HEK293 (cell line): ENCODE results near the gene TENT4A.

Experiments
- CTCF ChIA-PET: fragments of 350-600 bp; formaldehyde crosslinking; extraction: SDS; loops from one replicate; lab custom pipeline; 2021; ENCODE audit warnings: antibody characterized with exemption; lab: Yijun Ruan, JAX
- POLR2A ChIA-PET: fragments of 300-600 bp; formaldehyde crosslinking; extraction: SDS; loops from one replicate; lab custom pipeline; 2020; ENCODE audit warnings: antibody characterized with exemption, inconsistent platforms; lab: Yijun Ruan, JAX
- H3K27ac ChIP-seq: fragments of 200-500 bp; sonication (Bioruptor generic); 2 replicates; pipeline ENCODE4 v1.5.1; 2014; ENCODE audit warnings: low read depth, low read length, control low read depth, inconsistent platforms; ENCODE audit errors: extremely low read depth
- H3K36me3 ChIP-seq, 2 experiments: fragments of 200-500 bp in 1 of 2; sonication (Bioruptor generic) in 1 of 2; 1 replicate in 1 of 2; 2 replicates in 1 of 2; pipeline ENCODE4 v1.5.1; 2014 to 2017; ENCODE audit warnings: inconsistent platforms in 2 of 2, low read length in 2 of 2; ENCODE audit not compliant: control insufficient read depth in 2 of 2, insufficient read depth in 1 of 2
- H3K4me1 ChIP-seq: fragments of 200-500 bp; sonication (Bioruptor generic); 2 replicates; pipeline ENCODE4 v1.5.1; 2014; ENCODE audit warnings: mild to moderate bottlenecking, low read length, inconsistent platforms; ENCODE audit not compliant: control insufficient read depth, insufficient read depth
- H3K4me3 ChIP-seq: 2 replicates; pipeline ENCODE4 v1.5.1; 2011; ENCODE audit warnings: low read depth, mild to moderate bottlenecking, control low read depth, low read length, moderate library complexity
- H3K9me3 ChIP-seq: fragments of 200-500 bp; sonication (Bioruptor generic); 2 replicates; pipeline ENCODE4 v1.5.1; 2014; ENCODE audit warnings: low read depth, low read length, inconsistent platforms; ENCODE audit not compliant: control insufficient read depth, insufficient read depth
- AEBP2 ChIP-seq: fragments of 450-650 bp; formaldehyde crosslinking; IDR thresholded peaks from 2 replicates; pipeline ENCODE4 v1.5.1; 2016; ENCODE audit warnings: missing biosample characterization, missing genetic modification characterization, borderline replicate concordance
- BCL11B ChIP-seq: fragments of 450-650 bp; formaldehyde crosslinking; IDR thresholded peaks from 2 replicates; pipeline ENCODE4 v1.5.1; 2016; ENCODE audit warnings: low read depth, missing biosample characterization, missing genetic modification characterization
- MYNN ChIP-seq: fragments of 450-650 bp; formaldehyde crosslinking; IDR thresholded peaks from 2 replicates; pipeline ENCODE4 v1.5.1; 2016; ENCODE audit warnings: missing biosample characterization, missing genetic modification characterization, borderline replicate concordance
- SP7 ChIP-seq: fragments of 450-650 bp; formaldehyde crosslinking; IDR thresholded peaks from 2 replicates; pipeline ENCODE4 v1.5.1; 2016; ENCODE audit warnings: missing biosample characterization, missing genetic modification characterization
- ZBTB8A ChIP-seq: fragments of 450-650 bp; formaldehyde crosslinking; IDR thresholded peaks from 2 replicates; pipeline ENCODE4 v1.5.1; 2016; ENCODE audit warnings: missing biosample characterization, missing genetic modification characterization
- ZNF146 ChIP-seq: fragments of 450-650 bp; formaldehyde crosslinking; IDR thresholded peaks from 2 replicates; pipeline ENCODE4 v1.5.1; 2016; ENCODE audit warnings: missing biosample characterization, missing genetic modification characterization
- ZNF155 ChIP-seq: fragments of 450-650 bp; formaldehyde crosslinking; IDR thresholded peaks from 2 replicates; pipeline ENCODE4 v1.5.1; 2016; ENCODE audit warnings: missing biosample characterization, missing genetic modification characterization
- ZNF157 ChIP-seq: fragments of 450-650 bp; formaldehyde crosslinking; IDR thresholded peaks from 2 replicates; pipeline ENCODE4 v1.5.1; 2016; ENCODE audit warnings: missing biosample characterization, missing genetic modification characterization
- ZNF202 ChIP-seq: fragments of 450-650 bp; formaldehyde crosslinking; IDR thresholded peaks from 2 replicates; pipeline ENCODE4 v1.5.1; 2016; ENCODE audit warnings: missing biosample characterization, missing genetic modification characterization, borderline replicate concordance
- ZNF248 ChIP-seq: fragments of 450-650 bp; formaldehyde crosslinking; IDR thresholded peaks from 2 replicates; pipeline ENCODE4 v1.5.1; 2017; ENCODE audit warnings: missing biosample characterization, missing genetic modification characterization
- ZNF423 ChIP-seq: fragments of 450-650 bp; formaldehyde crosslinking; IDR thresholded peaks from 2 replicates; pipeline ENCODE4 v1.5.1; 2016; ENCODE audit warnings: missing biosample characterization, missing genetic modification characterization
- ZNF48 ChIP-seq: fragments of 450-650 bp; formaldehyde crosslinking; IDR thresholded peaks from 2 replicates; pipeline ENCODE4 v1.5.1; 2016; ENCODE audit warnings: missing biosample characterization, missing genetic modification characterization
- ZNF544 ChIP-seq: fragments of 450-650 bp; formaldehyde crosslinking; IDR thresholded peaks from 2 replicates; pipeline ENCODE4 v1.5.0; 2017; ENCODE audit warnings: missing biosample characterization, missing genetic modification characterization
- ZNF692 ChIP-seq: fragments of 450-650 bp; formaldehyde crosslinking; IDR thresholded peaks from 2 replicates; pipeline ENCODE4 v1.5.1; 2016; ENCODE audit warnings: missing biosample characterization, missing genetic modification characterization
- ZNF76 ChIP-seq: fragments of 450-650 bp; formaldehyde crosslinking; IDR thresholded peaks from 2 replicates; pipeline ENCODE4; 2016; ENCODE audit warnings: low read depth, missing biosample characterization, missing genetic modification characterization, borderline replicate concordance
- ZNF777 ChIP-seq: fragments of 450-650 bp; formaldehyde crosslinking; IDR thresholded peaks from 2 replicates; pipeline ENCODE4 v1.5.1; 2017; ENCODE audit warnings: missing biosample characterization, missing genetic modification characterization, borderline replicate concordance
- ZSCAN16 ChIP-seq: fragments of 450-650 bp; formaldehyde crosslinking; IDR thresholded peaks from 2 replicates; pipeline ENCODE4 v1.5.1; 2016; ENCODE audit warnings: missing biosample characterization, missing genetic modification characterization

TENT4A gene

GRCh38 chr5:6733411-6734242, 20.4 kb downstream of the TENT4A start:
- Histone ChIP-seq H3K27ac (no peak overlapping the region), H3K36me3 (peaks cover 14 to 44% of the 10 kb centered on the region in 2 experiments; a peak in 2 of 3 replicates), H3K4me3 (no peak overlapping the region), H3K9me3 (no peaks in the 10 kb centered on the region), H3K4me1 (peaks cover 27% of the 10 kb centered on the region)
- TF ChIP-seq ZBTB8A (tag by site-specific recombination) (no peak), ZNF155 (tag by site-specific recombination) (no peak), ZNF777 (tag by site-specific recombination) (no peak), ZNF544 (tag by site-specific recombination) (no peak)
- ChIA-PET POLR2A (no interaction called here), CTCF (no interaction called here)

- Histone ChIP-seq H3K9me3 (no peaks in the 10 kb centered on the region), H3K36me3 (peaks cover 19 to 50% of the 10 kb centered on the region in 2 experiments; a peak in 2 of 3 replicates), H3K4me1 (peaks cover 25% of the 10 kb centered on the region), H3K4me3 (no peak overlapping the region), H3K27ac (no peak overlapping the region)
- ChIA-PET POLR2A (no interaction called here), CTCF (interaction anchor here (1.5 kb wide), 1 partner anchor 13 kb away, joined by 5 read pairs; no protein-coding TSS in a partner anchor)
- TF ChIP-seq ZNF692 = no peak
- TF ChIP-seq SP7 (tag by site-specific recombination) = no peak
- TF ChIP-seq ZNF157 (tag by site-specific recombination) = no peak
- TF ChIP-seq MYNN = no peak
- TF ChIP-seq ZNF76 (tag by site-specific recombination) = no peak
Measured at GRCh38 chr5:6734243-6734700, 21.0 kb downstream of the TENT4A start.

GRCh38 chr5:6734781-6735180, 21.5 kb downstream of the TENT4A start:
- peaks cover 22 to 55% of the 10 kb centered on the region in 2 experiments; a peak in 2 of 3 replicates for H3K36me3 ChIP-seq
- no peak overlapping the region for H3K27ac ChIP-seq
- CTCF ChIA-PET = interaction anchor here (1.5 kb wide), 1 partner anchor 12 kb away, joined by 5 read pairs; no protein-coding TSS in a partner anchor
- no peaks in the 10 kb centered on the region for H3K9me3 ChIP-seq
- H3K4me1 ChIP-seq = peaks cover 20% of the 10 kb centered on the region
- POLR2A ChIA-PET = no interaction called here
- TF ChIP-seq ZNF248 = no peak
- TF ChIP-seq ZNF48 (tag by site-specific recombination) = no peak
- TF ChIP-seq ZNF146 = no peak
- no peak for TF ChIP-seq ZSCAN16 (tag by site-specific recombination)
- no peak for TF ChIP-seq BCL11B (tag by site-specific recombination)
- TF ChIP-seq ZNF202 = no peak
- TF ChIP-seq ZNF423 (tag by site-specific recombination) = no peak
- no peak for TF ChIP-seq AEBP2
- H3K4me3 ChIP-seq = no peak overlapping the region
